Stimulated activated CD8-positive, alpha-beta memory T cell treated with anti-CD3 and anti-CD28 coated beads, Interleukin-4, amount 100 ng/mL, for 1 hour (primary cell): Measurements from ENCODE around the gene AMY2B.
"Not testable (repeated sequence)": the region's sequence is repeated elsewhere in the genome, so short reads cannot be mapped to it uniquely, and the experiment has no call there.

Experiments
- DNase-seq, 2 donors: peaks; one replicate each; pipeline ENCODE4 v3.0.0-alpha.2; 2020; ENCODE audit warnings: low read depth in 2 of 2, low spot score in 1 of 2

AMY2B gene

DNA sequence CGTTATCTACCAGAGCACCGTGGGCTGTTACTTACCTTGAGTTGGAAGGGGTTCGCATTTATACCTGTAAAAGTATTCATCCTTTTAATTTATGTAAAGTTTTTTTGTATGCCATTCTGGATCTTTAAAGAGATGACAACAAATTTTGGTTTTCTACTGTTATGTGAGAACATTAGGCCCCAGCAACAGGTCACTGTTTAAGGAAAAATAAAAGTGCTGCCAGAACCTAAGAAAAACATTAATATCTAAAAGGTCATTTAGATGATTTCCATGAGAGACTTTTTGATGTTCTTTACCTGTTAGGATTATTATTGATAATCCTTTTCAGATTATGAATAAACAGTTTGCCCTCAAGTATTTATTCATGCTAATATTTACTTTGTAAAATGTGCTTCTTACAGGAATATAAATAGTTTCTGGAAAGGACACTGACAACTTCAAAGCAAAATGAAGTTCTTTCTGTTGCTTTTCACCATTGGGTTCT lies 45.6 kb downstream of the AMY2B start, which contains the start of gene AMY2A:
Gene AMY2A, plus strand, starts transcription at position 434 of the 484 bp plus-strand sequence. Its CDS starts 14 bp downstream, at position 448.
- not testable (repeated sequence) for DNase-seq

GRCh38 chr1:103627436-103627835 lies 56.0 kb downstream of the AMY2B start:
- DNase-seq: not testable (repeated sequence)
